Measurements from ENCODE around the gene IGFBP2. TPM values are rescaled to one million over a fixed set of nuclear protein-coding genes. Genes with fewer than 3 reads are reported as not detected.
A peak's percentile ranks its signal among the peaks of the same experiment; 100 is the strongest.

Gene IGFBP2
- polyA plus RNA-seq, 1 of the 3 experiments (the other 2 are of a cell fraction): 695 TPM

DNA sequence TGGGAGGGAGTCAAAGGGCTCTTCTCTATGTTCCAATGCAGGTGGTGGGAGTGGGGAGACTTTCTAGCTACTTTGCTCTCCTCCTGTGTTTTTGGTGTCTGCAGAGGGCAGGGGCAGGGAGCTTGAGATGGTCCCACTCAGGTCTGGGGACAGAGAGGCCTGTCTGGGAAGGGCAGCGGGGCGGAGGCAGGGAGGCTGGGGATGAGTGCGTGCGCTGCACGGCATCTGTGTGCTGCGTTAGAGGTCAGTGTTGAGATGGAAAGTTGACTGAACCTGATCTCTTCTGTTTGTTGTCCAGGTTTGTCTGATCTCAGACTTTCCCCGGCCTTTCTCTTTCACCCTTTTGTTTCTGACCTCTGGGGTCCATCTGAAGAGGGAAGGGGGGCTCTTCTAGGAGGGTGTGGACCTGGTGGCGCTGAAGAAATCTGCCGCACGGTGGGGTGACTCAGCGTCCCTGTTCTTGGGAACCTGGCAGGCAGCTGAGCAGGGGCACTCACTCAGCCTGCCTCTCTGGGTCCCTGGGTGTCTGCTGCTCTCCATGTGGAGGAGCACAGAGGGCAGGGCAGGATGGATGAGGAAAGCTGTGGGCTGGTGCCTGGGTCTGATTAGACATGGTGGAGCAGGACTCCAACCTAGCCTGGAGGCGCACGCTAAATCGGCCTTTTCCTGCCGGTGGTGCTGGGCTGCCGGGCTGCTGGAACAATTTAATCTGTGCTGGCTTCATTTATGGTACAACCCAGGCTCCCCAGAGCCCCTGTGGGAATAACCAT is 24.1 kb downstream of the IGFBP2 start:
- H3K9ac ChIP-seq: no peak overlapping the region
- H3K4me2 ChIP-seq: no peak overlapping the region
- H3K9me2 ChIP-seq: no peaks in the 10 kb centered on the region
- TF ChIP-seq USF1 (IDR thresholded peaks at IDR 0.05; ENCODE audit: borderline replicate concordance, low read depth) (no peak), EP300 (IDR thresholded peaks at IDR 0.05; ENCODE audit: borderline replicate concordance in 1 of 2, low read depth in 1 of 2, low read length in 1 of 2) (peak in 1 of 2 experiments; percentile 56; a peak in 1 of 4 replicates)
- WGBS (ENCODE audit: low lambda C conversion rate): 79% methylated on average over 16 of the region's 16 CpGs
- no peaks in the 10 kb centered on the region for H3K9me3 ChIP-seq
- H4K20me1 ChIP-seq (ENCODE audit: insufficient read depth): peaks cover 18% of the 10 kb centered on the region
- H3K27me3 ChIP-seq (ENCODE audit: insufficient read depth): no peaks in the 10 kb centered on the region
- DNase-seq: peak; percentile 77
- POLR2A ChIA-PET: no interaction called here
- peak overlapping the region in 1 of 2 experiments; percentile 73; a peak in 2 of 4 replicates for H3K27ac ChIP-seq (ENCODE audit: low read depth in 2 of 2, low read length in 1 of 2)
- no peak overlapping the region for H2AFZ ChIP-seq (ENCODE audit: low read depth)
- peaks cover 14 to 36% of the 10 kb centered on the region in 2 experiments for H3K36me3 ChIP-seq (replicated peaks in 1 of 2; ENCODE audit: control insufficient read depth in 1 of 2, insufficient read depth in 2 of 2, low read length in 1 of 2)
- no peak overlapping the region for H3K4me3 ChIP-seq (ENCODE audit: low read depth in 2 of 2, low read length in 1 of 2)
- peaks cover 5% of the 10 kb centered on the region for H3F3A ChIP-seq (replicated peaks; ENCODE audit: insufficient read depth)
- peaks cover 55% of the 10 kb centered on the region; the same call in 1 of the 2 replicates for H3K79me2 ChIP-seq (ENCODE audit: insufficient read depth)
- CTCF ChIA-PET: interaction anchor here (1.6 to 24.7 kb wide), 5 partner anchors 8 to 1056 kb away, joined by 3 to 614 read pairs (median 7); partner anchors contain the start of gene IGFBP2
- peaks cover 21 to 22% of the 10 kb centered on the region in 2 experiments for H3K4me1 ChIP-seq (ENCODE audit: control insufficient read depth in 1 of 2, insufficient read depth in 2 of 2, low read depth in 1 of 2, low read length in 1 of 2)

DNA sequence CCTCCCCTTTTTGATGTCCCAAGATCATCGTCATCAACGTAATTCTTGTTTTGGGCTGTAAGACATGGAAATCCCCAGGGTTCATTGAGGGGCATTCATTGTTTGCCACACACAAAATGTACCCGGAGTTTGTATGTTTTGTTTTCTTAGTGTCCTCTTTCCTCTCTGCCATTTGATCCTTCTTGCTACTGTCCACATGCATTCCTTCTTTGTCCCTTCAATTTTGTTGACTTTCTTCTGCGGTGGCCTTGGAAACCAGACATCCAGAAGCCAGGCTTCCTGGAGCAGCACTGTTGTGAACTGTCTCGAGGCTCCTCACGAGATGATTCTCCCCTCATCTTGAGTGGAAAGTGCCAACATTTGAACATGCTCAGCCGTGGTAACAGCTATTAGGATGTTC is 24.8 kb downstream of the IGFBP2 start:
- peaks cover 17 to 22% of the 10 kb centered on the region in 2 experiments for H3K4me1 ChIP-seq (ENCODE audit: control insufficient read depth in 1 of 2, insufficient read depth in 2 of 2, low read depth in 1 of 2, low read length in 1 of 2)
- H3F3A ChIP-seq (replicated peaks; ENCODE audit: insufficient read depth): peaks cover under 1% of the 10 kb centered on the region
- H3K27ac ChIP-seq (ENCODE audit: low read depth in 2 of 2, low read length in 1 of 2): peak overlapping the region in 1 of 2 experiments; percentile 36; a peak in 2 of 4 replicates
- no peaks in the 10 kb centered on the region for H3K9me3 ChIP-seq
- no peak for DNase-seq
- H3K36me3 ChIP-seq (replicated peaks in 1 of 2; ENCODE audit: control insufficient read depth in 1 of 2, insufficient read depth in 2 of 2, low read length in 1 of 2): peaks cover 14 to 42% of the 10 kb centered on the region in 2 experiments
- H3K9ac ChIP-seq: no peak overlapping the region
- H4K20me1 ChIP-seq (ENCODE audit: insufficient read depth): peaks cover 14% of the 10 kb centered on the region
- no peak overlapping the region for H2AFZ ChIP-seq (ENCODE audit: low read depth)
- TF ChIP-seq GATA2 (CRISPR knock-in tag; IDR thresholded peaks at IDR 0.05): no peak
- TF ChIP-seq CHD2 (IDR thresholded peaks at IDR 0.05; ENCODE audit: low read length, partially characterized antibody): no peak
- TF ChIP-seq MEF2A (IDR thresholded peaks at IDR 0.05; ENCODE audit: borderline replicate concordance, low read depth): no peak
- TF ChIP-seq MXI1 (IDR thresholded peaks at IDR 0.05; ENCODE audit: low read depth, low read length): no peak
- TF ChIP-seq IRF3 (IDR thresholded peaks at IDR 0.05; ENCODE audit: low read depth, low read length): no peak
- TF ChIP-seq JUND (IDR thresholded peaks at IDR 0.05): no peak
- no peak for TF ChIP-seq EZH2phosphoT487 (IDR thresholded peaks at IDR 0.05; ENCODE audit: borderline replicate concordance, low read depth)
- no peak for TF ChIP-seq NFIC (IDR thresholded peaks at IDR 0.05; ENCODE audit: borderline replicate concordance)
- no peak for TF ChIP-seq CTCF (IDR thresholded peaks at IDR 0.05)
- TF ChIP-seq FOSL2 (IDR thresholded peaks at IDR 0.05; ENCODE audit: borderline replicate concordance, low read depth): no peak
- TF ChIP-seq FOXJ3 (CRISPR knock-in tag; IDR thresholded peaks at IDR 0.05): no peak
- no peak for TF ChIP-seq GABPA (IDR thresholded peaks at IDR 0.05; ENCODE audit: low read depth)
- TF ChIP-seq SIN3A (IDR thresholded peaks at IDR 0.05; ENCODE audit: borderline replicate concordance, low read depth, low read length): no peak
- TF ChIP-seq PBX3 (IDR thresholded peaks at IDR 0.05): no peak
- TF ChIP-seq, protein P1, sequence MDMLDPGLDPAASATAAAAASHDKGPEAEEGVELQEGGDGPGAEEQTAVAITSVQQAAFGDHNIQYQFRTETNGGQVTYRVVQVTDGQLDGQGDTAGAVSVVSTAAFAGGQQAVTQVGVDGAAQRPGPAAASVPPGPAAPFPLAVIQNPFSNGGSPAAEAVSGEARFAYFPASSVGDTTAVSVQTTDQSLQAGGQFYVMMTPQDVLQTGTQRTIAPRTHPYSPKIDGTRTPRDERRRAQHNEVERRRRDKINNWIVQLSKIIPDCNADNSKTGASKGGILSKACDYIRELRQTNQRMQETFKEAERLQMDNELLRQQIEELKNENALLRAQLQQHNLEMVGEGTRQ (IDR thresholded peaks at IDR 0.05; ENCODE audit: borderline replicate concordance, low read depth, low read length): no peak
- TF ChIP-seq RCOR1 (IDR thresholded peaks at IDR 0.05; ENCODE audit: low read length): no peak
- no peak for TF ChIP-seq ELF1 (IDR thresholded peaks at IDR 0.05)
- WGBS (ENCODE audit: low lambda C conversion rate): 89% methylated on average over 7 of the region's 7 CpGs
- ChIA-PET POLR2A (no interaction called here), CTCF (interaction anchor here (1.6 to 24.7 kb wide), 4 partner anchors 7 to 1055 kb away, joined by 3 to 614 read pairs (median 42); partner anchors contain the start of gene IGFBP2)
- no peak overlapping the region for H3K4me2 ChIP-seq
- no peaks in the 10 kb centered on the region for H3K27me3 ChIP-seq (ENCODE audit: insufficient read depth)
- peaks cover 48% of the 10 kb centered on the region; the same call in 1 of the 2 replicates for H3K79me2 ChIP-seq (ENCODE audit: insufficient read depth)
- no peak overlapping the region for H3K4me3 ChIP-seq (ENCODE audit: low read depth in 2 of 2, low read length in 1 of 2)
- no peaks in the 10 kb centered on the region for H3K9me2 ChIP-seq
